CD4-positive, alpha-beta T cell treated with Interleukin-4 for 1 hour (primary cell): Measurements from ENCODE around the gene ESPNL.

ENCODE experiments used
- DNase-seq, 2 donors: peaks; one replicate each; pipeline ENCODE4 v3.0.0-alpha.2; 2020 to 2022

Gene ESPNL

DNA sequence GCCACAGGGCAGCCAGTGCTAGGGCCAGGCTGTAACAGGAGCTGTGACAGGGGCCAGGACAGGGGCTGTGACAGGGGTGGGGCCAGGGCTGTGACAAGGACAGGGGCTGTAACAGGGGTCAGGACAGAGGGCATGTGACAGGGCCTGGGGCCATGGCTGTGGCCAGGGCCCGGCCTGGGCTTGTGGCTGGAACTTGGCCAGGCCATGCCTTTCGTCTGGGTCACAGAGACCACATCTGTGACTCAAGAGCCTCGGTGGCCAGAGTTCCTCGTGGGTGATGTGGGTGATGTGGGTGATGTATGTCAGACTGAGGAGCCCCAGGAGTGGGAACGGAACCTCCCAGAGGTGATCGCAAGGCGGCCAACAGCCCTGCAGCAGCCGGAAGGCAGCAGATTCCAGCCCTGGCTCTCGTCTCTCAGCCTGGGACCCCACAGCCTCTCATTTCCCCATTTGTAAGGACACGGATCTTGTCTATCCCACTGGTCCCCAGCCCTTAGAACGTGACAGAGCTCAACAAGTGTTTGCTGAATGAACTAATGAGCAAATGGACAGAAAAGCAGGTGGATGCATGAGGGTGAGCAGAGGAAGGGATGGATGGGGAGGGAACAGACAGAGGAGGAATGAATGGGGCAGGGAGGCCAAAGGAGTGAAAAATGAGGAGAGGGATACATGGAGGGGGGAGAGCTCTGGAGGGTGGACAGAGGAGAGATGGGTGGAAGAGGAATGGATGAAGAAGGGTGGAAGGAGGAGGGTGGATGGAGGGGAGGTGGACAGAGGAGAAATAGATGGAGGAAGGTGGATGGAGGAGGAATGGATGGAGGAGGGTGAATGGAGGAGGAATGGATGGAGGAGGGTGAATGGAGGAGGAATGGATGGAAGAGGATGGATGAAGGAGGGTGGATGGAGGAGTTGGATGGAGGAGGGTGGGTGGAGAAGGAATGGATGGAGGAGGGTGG, 17.3 kb downstream of the ESPNL start:
- no peak for DNase-seq

DNA sequence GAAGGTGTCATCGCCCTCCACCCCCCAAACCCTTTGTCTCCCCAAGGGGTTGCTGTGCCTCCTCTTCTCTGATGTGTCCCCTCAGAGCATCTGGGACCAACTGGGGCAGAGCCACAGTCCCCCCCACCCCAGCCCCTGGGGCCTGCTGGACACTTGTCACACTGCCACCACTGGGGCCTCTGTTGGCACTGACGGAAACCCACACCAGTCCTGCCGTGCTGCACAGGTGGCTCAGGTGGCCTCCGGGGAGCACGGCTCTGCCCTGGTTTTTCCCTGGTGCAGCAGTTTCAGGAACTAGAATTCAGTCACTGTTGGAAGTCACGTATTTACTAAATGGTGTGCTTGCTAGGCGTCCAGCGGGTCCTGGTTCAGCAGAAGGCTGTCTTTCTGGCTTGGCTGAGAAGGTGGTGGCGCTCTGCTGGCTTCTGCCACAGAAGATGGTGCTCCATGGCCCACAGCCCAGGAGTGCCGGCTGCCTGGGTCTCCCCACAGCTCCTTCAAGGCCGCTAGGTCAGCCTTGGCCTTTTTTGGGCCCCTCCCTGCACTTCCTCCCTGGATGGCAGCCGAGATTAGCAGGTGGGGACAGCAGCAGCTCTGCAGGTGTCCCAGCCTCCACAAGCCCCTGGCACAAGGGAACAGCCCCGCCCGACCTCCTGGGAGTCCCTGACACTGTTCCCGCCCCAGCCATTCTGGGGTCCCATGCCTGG, 19.8 kb downstream of the ESPNL start:
- DNase-seq, result no peak

DNA sequence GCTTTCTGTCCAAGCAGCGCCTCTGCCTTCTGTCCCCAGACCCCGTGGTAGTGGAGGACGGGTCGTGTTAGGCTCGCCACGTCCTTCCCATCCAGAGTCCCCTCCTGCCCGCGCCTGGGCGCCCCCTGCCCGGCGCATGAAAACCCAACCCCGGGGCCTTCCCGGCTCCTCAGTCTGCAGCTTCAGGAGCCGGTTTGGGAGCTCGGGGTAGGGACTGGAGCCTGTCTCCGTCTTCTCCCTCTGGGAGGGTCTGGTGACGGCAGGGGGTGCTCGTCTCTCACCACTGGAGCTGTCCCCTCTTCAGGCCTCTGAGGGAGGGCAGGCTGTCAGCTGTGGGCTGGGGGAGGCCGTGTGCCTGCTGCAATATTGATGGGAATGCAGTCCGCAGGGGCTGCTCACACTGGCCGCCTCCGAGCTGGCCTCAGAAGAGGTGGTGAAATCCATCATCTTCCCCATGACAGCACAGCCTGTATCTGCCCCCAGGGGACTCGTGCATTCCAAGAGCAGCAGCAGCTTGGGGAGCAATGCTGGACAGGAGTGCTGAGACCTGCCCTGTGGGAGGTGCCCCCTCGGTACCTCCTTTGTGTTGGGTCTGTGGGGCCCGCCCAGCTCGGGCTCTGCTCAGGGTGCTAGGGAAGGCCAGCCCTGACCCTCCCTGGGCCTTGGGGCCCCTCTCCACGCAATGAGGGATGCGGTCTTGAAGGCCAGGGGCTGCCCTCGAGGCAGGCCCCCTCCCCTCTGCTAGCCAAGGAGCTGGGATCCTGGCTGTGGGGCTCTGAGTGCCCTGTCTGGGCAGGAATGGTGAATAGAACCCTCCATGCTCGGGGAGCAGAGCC, 20.5 kb downstream of the ESPNL start:
- DNase-seq, result no peak

DNA sequence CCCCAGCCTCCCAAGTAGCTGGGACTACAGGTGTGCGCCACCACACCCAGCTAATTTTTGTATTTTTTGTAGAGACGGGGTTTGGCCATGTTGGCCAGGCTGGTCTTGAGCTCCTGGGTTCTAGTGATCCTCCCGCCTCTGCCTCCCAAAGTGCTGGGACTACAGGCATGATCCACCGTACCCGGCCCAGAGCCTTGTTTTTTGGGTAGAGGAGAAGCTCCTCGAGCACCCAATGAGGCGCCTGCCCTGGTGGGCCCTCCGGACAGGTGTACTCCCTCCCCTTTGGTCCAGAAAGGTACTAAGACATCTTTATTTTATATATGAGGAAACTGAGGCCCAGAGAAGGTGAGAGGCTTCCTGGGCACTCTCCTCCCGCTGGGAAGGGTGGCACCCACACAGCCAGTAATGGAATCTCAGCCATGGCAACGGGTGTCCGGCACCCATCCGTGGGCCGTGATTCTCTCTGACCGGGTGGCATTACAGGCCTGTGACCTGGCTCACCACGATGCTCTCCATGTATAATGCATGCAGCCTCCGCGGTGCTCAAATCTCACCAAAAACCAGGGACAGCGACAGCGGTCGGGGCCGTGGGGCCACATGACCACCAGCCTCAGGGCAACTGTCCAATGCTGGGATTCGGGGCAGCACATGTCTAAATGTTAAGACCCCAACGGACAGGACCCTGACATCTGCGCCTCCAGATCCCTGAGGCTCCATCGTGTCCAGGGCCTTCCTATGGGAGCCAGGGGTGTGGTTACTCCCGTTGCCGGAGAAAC, 21.6 kb downstream of the ESPNL start:
- no peak for DNase-seq

DNA sequence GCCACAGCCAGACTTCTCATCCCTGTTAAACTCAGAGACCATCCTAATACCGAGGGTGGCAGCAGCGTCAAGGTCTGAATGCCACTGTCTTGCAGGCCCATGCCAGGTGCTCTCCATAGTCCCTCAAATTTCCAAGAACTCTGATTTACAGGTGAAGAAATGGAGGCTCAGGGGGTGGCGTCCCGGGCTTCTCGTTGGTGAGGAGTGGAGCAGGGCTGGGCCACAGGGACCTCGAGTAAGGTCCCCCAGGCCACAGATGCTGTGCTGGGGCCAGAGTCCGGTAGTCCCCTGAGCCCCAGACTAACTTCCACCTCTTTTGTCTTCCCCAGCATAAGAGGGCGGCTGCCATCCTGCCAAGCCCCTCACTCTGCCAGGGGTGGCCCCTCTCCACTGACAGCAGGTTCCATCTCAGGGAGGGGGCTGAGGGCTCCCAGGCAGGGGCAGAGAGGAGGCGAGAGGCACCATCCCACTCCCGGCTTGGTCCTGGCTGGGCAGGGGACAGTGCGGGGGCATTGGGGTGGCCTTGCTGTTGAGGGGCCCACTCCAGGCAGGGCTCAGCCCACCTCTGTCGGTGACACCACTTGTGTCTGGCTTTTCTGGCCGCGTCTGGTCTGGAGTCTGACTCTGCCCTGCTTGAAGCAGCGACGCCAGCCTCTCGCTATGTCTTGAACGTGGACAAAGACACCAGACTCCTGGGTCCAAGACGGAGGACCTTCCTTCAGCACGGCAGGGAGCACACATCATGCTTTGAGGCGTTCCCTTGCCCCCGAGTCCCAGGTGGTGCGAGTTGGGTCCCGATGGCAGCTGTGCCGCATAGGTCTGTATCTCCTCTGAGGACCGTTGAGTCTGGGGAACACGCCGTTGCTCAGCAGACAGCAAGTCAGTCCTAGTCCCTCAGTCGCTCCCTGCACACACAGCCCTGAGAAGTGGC, 22.4 kb downstream of the ESPNL start:
- no peak for DNase-seq

DNA sequence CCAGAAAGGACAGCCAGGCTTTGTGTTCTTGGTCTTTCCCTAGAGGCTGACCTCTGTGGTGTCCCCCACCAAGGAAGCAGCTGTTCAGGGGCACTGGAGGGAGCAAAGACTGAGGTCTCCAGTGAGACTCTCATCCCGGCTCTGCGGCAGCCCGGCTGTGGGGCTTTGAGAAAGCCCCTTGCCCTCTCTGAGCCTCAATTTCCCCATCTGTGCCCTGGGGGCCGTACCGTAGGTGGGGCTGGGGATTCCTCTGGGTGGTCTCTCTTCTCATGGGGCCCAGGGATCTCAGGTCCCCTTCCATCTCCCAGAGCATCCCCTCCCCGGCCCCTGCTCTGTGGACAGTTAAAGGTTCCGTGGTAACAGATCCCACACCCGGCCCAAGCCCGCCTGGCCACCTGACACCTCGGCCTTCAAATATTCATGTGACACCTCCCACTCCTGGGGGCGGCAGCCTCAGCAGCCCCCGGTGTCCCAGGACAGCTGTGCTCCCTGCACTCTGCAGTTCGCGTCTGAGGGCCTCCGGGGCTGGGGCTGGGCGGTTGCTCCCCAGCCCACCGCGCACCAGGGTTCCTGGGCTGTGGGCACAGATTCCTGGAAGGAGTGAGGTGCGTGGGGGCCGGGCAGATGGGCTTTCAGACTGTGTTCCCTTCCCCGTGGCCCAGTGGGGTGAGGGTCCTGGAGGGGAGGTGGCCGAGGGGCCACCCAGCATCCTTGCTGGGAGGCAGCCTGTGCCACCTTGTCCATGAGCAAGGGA, 23.3 kb downstream of the ESPNL start:
- no peak for DNase-seq

DNA sequence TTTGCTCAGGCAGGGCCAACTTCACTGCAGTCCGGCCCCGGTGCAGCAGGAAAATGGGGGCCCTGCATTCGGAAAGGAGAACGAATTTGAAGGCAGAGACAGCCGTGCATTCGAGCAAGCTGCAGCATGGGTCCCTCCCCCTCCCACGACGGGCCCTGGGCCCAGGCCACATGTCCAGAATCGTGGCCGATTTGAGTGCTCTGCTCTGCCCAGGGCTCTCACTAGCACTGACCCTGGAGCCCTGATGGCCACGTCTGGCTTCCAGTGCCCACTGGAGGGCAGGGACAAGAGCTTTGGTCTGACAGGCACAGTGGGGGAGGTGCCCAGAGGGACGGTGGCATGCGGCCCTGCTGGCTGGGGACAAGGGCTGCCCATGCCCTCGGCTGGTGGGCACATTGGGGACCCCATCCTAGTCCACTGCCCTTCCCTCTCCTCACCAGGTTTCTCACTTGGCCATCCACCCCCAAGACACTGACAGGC, 23.9 kb downstream of the ESPNL start:
- no peak for DNase-seq

DNA sequence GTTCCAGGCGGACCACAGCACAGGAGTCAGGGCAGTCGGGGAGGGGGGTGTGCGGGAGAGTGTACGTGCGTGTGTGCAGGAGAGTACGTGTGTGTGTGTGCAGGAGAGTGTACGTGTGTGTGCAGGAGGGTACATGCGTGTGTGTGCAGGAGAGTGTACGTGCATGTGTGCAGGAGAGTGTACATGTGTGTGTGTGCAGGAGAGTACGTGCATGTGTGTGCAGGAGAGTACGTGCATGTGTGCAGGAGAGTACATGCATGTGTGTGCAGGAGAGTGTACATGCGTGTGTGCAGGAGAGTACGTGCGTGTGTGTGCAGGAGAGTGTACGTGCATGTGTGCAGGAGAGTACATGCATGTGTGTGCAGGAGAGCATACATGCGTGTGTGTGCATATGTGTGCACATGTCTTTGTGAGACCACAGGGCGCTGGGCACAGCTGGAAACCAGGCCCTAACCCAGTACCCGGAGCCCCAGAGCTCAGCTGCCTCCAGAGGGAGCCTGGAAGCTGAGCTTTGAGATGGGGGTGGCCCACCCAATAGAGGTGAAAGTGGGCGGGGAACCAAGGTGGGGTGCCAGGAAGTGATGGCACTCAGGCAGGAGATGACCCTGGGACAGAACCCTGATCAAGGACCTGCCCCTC, 24.5 kb downstream of the ESPNL start:
- no peak for DNase-seq

DNA sequence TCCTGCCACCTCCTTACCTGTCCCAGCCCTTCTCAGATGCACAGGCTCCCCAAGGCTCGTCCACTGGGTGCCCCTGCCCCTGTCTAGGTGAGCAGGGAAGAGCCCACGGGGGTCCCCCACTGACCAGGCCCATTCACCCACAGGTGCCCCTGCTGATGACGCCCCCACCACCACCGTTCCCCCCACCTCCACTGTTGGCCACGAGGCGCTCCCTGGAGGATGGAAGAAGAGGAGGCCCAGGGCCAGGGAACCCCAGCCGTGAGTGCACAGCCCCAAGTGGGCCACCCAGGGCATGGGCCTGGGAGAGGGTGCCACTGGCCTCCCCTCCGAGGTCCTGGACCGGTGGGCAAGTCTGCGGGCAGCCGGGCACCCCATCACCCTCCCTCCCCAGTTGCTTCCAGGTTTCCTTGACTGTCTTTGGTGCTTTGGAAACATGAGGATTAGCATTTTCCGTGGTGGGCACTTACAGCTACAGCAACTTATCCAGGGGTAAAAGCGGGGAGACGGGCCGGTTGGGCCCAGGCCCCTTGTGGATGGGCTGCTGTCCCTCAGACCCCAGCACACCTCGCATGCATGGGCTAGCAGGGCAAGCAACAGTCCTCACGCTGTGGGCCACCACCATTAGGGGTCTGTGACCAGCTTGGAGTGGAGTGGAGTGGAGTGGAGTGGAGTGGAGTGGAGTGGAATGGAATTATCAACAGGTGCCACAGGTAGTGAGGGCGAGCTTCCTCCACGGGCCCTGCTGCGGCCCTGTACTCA, 25.2 kb downstream of the ESPNL start:
- no peak for DNase-seq

DNA sequence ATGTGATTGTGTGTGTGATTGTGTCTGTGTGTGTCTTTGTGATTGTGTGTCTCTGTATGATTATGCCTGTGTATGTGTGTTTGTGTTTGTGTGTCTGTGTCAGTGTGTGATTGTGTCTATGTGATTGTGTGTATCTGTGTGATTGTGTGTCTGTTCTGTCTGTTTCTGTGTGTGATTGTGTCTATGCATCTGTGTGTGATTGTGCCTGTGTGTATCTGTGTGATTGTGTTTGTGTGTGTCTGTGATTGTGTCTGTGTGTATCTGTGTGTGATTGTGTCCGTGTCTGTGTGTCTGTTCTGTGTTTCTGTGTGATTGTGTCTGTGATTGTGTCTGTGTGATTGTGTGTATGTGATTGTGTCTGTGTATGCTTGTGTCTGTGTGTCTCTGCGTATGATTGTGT, 26.2 kb downstream of the ESPNL start:
- no peak for DNase-seq

DNA sequence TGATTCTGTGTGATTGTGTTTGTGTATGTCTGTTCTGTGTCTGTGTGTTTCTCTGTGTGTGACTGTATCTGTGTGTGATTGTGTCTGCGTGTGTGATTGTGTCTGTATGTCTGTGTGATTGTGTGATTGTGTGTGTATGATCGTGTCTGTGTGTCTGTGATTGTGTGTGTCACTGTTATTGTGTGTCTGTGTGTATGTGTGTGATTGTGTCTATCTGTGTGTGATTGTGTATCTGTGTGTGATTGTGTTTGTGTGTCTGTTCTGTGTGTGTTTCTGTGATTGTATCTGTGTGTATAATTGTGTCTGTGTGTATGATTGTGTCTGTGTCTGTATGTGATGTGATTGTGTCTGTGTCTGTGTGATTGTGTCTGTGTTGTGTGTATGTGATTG, 26.6 kb downstream of the ESPNL start:
- no peak for DNase-seq

DNA sequence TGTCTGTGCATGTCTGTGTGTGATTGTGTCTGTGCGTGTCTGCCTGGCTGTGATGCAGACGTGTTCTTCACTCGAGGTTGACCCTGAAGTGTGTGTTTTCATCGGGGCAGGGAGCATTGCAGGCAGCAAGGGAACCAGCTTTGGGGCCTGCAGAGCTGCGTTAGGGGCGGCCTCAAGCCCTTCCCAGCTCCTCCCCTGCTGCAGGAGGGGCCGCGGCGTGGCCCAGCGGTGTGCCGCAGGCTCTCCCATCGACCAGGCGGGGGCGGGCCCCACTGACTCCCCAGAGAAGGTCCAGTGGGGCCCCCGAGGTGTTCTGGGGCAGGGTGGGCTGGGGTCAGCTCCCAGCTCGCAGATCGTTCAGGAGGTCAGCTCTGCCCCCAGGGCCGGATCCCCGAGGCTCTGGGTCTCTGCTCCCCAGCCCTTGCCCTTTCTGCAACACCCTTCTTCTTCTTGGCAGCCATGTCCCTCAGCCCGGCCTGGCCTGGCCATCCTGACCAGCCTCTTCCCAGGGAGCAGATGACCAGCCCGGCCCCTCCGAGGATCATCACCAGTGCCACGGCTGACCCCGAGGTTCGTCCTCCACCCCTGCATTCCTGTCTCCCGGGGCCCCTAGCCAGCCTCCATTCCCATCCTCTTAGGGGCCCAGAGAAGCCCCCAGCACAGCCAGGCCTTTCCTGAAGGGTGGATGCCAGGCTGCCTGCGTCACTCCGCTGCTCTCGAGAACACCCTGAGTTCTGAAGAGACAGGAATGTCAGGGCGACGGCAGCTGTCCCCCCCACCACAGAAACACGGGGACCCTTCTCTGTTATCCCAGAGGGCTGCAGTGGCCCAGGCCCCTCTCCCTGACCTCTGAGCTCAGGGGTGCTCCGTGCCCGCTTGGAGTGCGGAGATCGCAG, 27.3 kb downstream of the ESPNL start:
- DNase-seq, result no peak

DNA sequence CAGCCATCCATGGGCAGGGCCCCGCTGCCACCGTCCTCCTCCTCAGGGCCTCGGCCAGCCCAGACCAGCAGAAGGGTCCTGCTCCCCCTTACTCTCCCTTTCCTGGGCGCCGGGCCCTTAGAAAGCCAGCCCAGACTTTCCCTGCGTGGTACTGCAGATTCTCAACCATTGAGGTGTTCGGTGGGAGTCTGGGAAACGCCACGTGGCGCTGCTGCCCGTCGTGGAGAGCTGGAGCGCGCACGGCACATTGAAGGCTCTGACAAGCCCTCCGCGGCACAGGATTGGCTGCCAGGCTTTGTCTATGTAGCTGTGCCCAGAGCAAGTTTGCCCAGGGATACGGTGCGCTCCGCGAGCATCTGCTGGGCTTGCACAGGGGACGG, 27.9 kb downstream of the ESPNL start:
- DNase-seq, result no peak

DNA sequence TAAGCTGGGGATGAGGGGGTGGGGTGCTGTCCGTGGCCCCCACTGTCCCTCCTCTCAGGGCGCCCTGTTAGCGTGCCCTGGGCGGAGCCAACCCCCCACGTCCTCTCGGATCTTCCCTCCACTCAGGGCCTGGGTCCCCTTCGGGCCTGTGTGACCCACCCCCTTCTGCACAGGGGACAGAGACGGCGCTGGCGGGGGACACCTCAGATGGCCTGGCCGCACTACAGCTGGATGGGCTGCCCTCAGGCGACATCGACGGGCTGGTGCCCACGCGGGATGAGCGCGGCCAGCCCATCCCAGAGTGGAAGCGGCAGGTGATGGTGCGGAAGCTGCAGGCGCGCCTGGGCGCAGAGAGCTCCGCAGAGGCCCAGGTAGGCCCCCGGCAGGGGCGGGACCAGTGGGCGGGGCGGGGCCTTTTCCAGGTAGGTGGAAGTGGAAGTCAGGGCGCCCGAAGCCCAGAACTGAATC, 28.4 kb downstream of the ESPNL start:
- no peak for DNase-seq

DNA sequence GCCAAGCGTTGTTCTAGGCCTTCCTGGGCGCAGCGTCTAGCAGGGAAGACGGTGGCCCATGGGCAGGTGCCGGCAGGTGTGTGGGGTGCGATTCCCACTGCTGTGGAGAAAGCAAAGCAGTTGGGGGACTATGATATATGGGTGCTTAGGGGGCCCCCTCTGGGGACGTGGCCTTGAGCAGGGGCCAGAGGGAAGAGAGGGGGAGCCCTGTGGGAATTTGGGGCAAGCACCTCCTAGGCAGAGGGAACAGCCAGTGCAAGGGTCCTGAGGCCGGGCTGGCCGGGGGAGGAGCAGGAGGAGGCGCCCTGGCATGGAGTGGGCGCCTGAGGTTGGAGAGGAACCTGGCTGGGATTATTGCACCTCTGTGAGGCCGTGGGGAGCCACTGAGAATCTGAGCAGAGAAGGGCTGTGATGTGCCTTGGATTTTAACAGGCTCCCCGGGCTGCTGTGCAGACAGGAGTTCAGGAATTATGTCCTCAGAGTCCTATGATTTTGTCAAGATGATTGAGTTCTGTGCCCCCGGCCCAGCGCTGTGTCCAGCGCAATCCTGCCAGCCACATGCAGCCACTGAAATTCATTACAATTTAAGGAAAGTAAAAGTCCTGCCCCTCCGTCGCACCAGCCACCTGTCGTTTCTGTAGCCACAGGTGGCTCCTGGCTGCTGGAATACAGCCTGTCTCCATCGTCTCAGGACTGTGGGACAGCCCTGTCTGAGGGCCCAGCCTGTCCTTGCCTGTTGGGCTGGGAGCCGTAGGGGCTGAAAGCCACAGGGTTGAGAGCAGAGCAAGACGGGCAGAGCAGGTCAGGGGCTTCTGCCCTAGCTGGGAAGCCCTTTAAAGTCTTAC, 29.2 kb downstream of the ESPNL start:
- no peak for DNase-seq

DNA sequence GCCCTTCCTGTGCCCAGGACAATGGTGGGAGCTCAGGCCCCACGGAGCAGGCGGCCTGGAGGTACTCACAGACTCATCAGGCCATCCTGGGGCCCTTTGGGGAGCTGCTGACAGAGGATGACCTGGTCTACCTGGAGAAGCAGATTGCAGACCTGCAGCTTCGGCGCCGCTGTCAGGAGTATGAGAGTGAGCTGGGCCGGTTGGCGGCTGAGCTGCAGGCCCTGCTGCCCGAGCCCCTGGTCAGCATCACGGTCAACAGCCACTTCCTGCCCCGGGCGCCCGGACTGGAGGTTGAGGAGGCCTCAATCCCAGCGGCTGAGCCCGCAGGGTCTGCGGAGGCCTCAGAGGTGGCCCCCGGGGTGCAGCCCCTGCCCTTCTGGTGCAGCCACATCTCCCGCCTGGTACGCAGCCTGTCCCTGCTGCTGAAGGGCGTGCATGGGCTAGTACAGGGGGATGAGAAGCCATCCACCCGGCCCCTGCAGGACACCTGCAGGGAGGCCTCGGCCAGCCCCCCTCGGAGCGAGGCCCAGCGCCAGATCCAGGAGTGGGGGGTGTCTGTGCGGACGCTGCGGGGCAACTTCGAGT, 30.1 kb downstream of the ESPNL start:
- no peak for DNase-seq
